ENCODE results near the gene ANKS1A. TPM values are rescaled to one million over a fixed set of nuclear protein-coding genes. Genes with fewer than 3 reads are reported as not detected.

ANKS1A gene
- polyA plus RNA-seq, 1 of the 3 experiments (the other 2 are of a cell fraction) = 7.6 TPM

- peak; percentile 23 for DNase-seq
- no peaks in the 10 kb centered on the region for H4K20me1 ChIP-seq (ENCODE audit: insufficient read depth)
- H3K36me3 ChIP-seq (replicated peaks in 1 of 2; ENCODE audit: control insufficient read depth in 1 of 2, insufficient read depth in 2 of 2, low read length in 1 of 2) = peaks cover 0 to 53% of the 10 kb centered on the region in 2 experiments
- CTCF ChIA-PET = interaction anchor here (0.6 kb wide), 1 partner anchor 500 kb away, joined by 3 read pairs; no protein-coding TSS in a partner anchor
- no peaks in the 10 kb centered on the region for H3F3A ChIP-seq (replicated peaks; ENCODE audit: insufficient read depth)
- no peak overlapping the region for H3K4me2 ChIP-seq
- 95% methylated on average over 9 of the region's 9 CpGs for WGBS (ENCODE audit: low lambda C conversion rate)
- H3K79me2 ChIP-seq (ENCODE audit: insufficient read depth) = no peaks in the 10 kb centered on the region
- H3K4me1 ChIP-seq (ENCODE audit: control insufficient read depth in 1 of 2, insufficient read depth in 2 of 2, low read depth in 1 of 2, low read length in 1 of 2) = no peaks in the 10 kb centered on the region
- H3K27ac ChIP-seq (ENCODE audit: low read depth in 2 of 2, low read length in 1 of 2) = no peak overlapping the region
- no peak overlapping the region for H2AFZ ChIP-seq (ENCODE audit: low read depth)
- H3K9ac ChIP-seq = no peak overlapping the region
- no peak overlapping the region for H3K4me3 ChIP-seq (ENCODE audit: low read depth in 2 of 2, low read length in 1 of 2)
- no peaks in the 10 kb centered on the region for H3K27me3 ChIP-seq (ENCODE audit: insufficient read depth)
- H3K9me3 ChIP-seq = no peaks in the 10 kb centered on the region
- no peaks in the 10 kb centered on the region for H3K9me2 ChIP-seq
- POLR2A ChIA-PET = no interaction called here
- TF ChIP-seq TEAD4 (IDR thresholded peaks at IDR 0.05; ENCODE audit: borderline replicate concordance, insufficient read depth) = no peak
- no peak for TF ChIP-seq TAF1 (IDR thresholded peaks at IDR 0.05; ENCODE audit: borderline replicate concordance, low read depth, low read length)
- TF ChIP-seq, protein P1, sequence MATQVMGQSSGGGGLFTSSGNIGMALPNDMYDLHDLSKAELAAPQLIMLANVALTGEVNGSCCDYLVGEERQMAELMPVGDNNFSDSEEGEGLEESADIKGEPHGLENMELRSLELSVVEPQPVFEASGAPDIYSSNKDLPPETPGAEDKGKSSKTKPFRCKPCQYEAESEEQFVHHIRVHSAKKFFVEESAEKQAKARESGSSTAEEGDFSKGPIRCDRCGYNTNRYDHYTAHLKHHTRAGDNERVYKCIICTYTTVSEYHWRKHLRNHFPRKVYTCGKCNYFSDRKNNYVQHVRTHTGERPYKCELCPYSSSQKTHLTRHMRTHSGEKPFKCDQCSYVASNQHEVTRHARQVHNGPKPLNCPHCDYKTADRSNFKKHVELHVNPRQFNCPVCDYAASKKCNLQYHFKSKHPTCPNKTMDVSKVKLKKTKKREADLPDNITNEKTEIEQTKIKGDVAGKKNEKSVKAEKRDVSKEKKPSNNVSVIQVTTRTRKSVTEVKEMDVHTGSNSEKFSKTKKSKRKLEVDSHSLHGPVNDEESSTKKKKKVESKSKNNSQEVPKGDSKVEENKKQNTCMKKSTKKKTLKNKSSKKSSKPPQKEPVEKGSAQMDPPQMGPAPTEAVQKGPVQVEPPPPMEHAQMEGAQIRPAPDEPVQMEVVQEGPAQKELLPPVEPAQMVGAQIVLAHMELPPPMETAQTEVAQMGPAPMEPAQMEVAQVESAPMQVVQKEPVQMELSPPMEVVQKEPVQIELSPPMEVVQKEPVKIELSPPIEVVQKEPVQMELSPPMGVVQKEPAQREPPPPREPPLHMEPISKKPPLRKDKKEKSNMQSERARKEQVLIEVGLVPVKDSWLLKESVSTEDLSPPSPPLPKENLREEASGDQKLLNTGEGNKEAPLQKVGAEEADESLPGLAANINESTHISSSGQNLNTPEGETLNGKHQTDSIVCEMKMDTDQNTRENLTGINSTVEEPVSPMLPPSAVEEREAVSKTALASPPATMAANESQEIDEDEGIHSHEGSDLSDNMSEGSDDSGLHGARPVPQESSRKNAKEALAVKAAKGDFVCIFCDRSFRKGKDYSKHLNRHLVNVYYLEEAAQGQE (IDR thresholded peaks at IDR 0.05; ENCODE audit: low read depth, low read length) = no peak
- TF ChIP-seq EP300 (IDR thresholded peaks at IDR 0.05; ENCODE audit: borderline replicate concordance in 1 of 2, low read depth in 1 of 2, low read length in 1 of 2) = no peak
- TF ChIP-seq ZBTB33 (IDR thresholded peaks at IDR 0.05; ENCODE audit: borderline replicate concordance, low read depth) = no peak
- TF ChIP-seq, protein P2, sequence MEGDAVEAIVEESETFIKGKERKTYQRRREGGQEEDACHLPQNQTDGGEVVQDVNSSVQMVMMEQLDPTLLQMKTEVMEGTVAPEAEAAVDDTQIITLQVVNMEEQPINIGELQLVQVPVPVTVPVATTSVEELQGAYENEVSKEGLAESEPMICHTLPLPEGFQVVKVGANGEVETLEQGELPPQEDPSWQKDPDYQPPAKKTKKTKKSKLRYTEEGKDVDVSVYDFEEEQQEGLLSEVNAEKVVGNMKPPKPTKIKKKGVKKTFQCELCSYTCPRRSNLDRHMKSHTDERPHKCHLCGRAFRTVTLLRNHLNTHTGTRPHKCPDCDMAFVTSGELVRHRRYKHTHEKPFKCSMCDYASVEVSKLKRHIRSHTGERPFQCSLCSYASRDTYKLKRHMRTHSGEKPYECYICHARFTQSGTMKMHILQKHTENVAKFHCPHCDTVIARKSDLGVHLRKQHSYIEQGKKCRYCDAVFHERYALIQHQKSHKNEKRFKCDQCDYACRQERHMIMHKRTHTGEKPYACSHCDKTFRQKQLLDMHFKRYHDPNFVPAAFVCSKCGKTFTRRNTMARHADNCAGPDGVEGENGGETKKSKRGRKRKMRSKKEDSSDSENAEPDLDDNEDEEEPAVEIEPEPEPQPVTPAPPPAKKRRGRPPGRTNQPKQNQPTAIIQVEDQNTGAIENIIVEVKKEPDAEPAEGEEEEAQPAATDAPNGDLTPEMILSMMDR (IDR thresholded peaks at IDR 0.05) = no peak
- TF ChIP-seq POLR2AphosphoS5 (IDR thresholded peaks at IDR 0.05; ENCODE audit: low read depth, low read length) = no peak
- TF ChIP-seq RXRA (IDR thresholded peaks at IDR 0.05; ENCODE audit: borderline replicate concordance, low read depth) = no peak
- no peak for TF ChIP-seq RCOR1 (IDR thresholded peaks at IDR 0.05; ENCODE audit: low read length)
- TF ChIP-seq JUND (IDR thresholded peaks at IDR 0.05) = no peak
- TF ChIP-seq CHD2 (IDR thresholded peaks at IDR 0.05; ENCODE audit: low read length, partially characterized antibody) = no peak
- TF ChIP-seq YY1 (IDR thresholded peaks at IDR 0.05; ENCODE audit: low read depth) = no peak
- TF ChIP-seq RFX5 (IDR thresholded peaks at IDR 0.05; ENCODE audit: low read length) = no peak
- no peak for TF ChIP-seq MXI1 (IDR thresholded peaks at IDR 0.05; ENCODE audit: low read depth, low read length)
- no peak for TF ChIP-seq MEF2A (IDR thresholded peaks at IDR 0.05; ENCODE audit: borderline replicate concordance, low read depth)
- no peak for TF ChIP-seq FOXM1 (IDR thresholded peaks at IDR 0.05; ENCODE audit: low read depth)
Measured at GRCh38 chr6:35083507-35083906, 194.5 kb downstream of the ANKS1A start.
